Measurements from ENCODE around the gene LDLRAD4.
A peak's percentile ranks its signal among the peaks of the same experiment; 100 is the strongest.

Gene LDLRAD4

GRCh38 chr18:13284330-13285027 lies 65.9 kb downstream of the LDLRAD4 start:
- Mint-ChIP-seq H3K4me1 (ENCODE audit: low read depth) (peaks cover 72% of the 10 kb centered on the region), H3K27ac (no peak overlapping the region)

GRCh38 chr18:13285874-13286273 lies 67.3 kb downstream of the LDLRAD4 start:
- Mint-ChIP-seq H3K4me3 (no peak overlapping the region), H3K27ac (no peak overlapping the region), H3K9me3 (peaks cover 3% of the 10 kb centered on the region), H3K36me3 (ENCODE audit: low read depth) (no peaks in the 10 kb centered on the region), H3K27me3 (no peaks in the 10 kb centered on the region), H3K4me1 (ENCODE audit: low read depth) (peaks cover 72% of the 10 kb centered on the region)

More at GRCh38 chr18:13284330-13285027, 65.9 kb downstream of the LDLRAD4 start:
- Mint-ChIP-seq H3K36me3 (ENCODE audit: low read depth) (no peaks in the 10 kb centered on the region), H3K27me3 (no peaks in the 10 kb centered on the region), H3K9me3 (peaks cover 3% of the 10 kb centered on the region), H3K4me3 (peak overlapping the region; percentile 32)

- no peak overlapping the region for H3K4me3 Mint-ChIP-seq
- no peaks in the 10 kb centered on the region for H3K27me3 Mint-ChIP-seq
- no peak overlapping the region for H3K27ac Mint-ChIP-seq
- peaks cover 77% of the 10 kb centered on the region for H3K4me1 Mint-ChIP-seq (ENCODE audit: low read depth)
- H3K9me3 Mint-ChIP-seq: peaks cover 3% of the 10 kb centered on the region
- no peaks in the 10 kb centered on the region for H3K36me3 Mint-ChIP-seq (ENCODE audit: low read depth)
Observed at GRCh38 chr18:13286456-13287125, 68.0 kb downstream of the LDLRAD4 start.

- H3K36me3 Mint-ChIP-seq (ENCODE audit: low read depth): no peaks in the 10 kb centered on the region
- H3K27me3 Mint-ChIP-seq: no peaks in the 10 kb centered on the region
- H3K27ac Mint-ChIP-seq: no peak overlapping the region
- H3K4me1 Mint-ChIP-seq (ENCODE audit: low read depth): peaks cover 75% of the 10 kb centered on the region
- H3K4me3 Mint-ChIP-seq: no peak overlapping the region
- no peaks in the 10 kb centered on the region for H3K9me3 Mint-ChIP-seq
Observed at GRCh38 chr18:13287372-13287771, 68.8 kb downstream of the LDLRAD4 start.

- H3K27ac Mint-ChIP-seq: peak overlapping the region; percentile 34
- no peak overlapping the region for H3K4me3 Mint-ChIP-seq
- no peaks in the 10 kb centered on the region for H3K27me3 Mint-ChIP-seq
- no peaks in the 10 kb centered on the region for H3K9me3 Mint-ChIP-seq
- peaks cover 62% of the 10 kb centered on the region for H3K4me1 Mint-ChIP-seq (ENCODE audit: low read depth)
- H3K36me3 Mint-ChIP-seq (ENCODE audit: low read depth): no peaks in the 10 kb centered on the region
Observed at GRCh38 chr18:13288509-13289133, 70.1 kb downstream of the LDLRAD4 start.

- peaks cover 52% of the 10 kb centered on the region for H3K4me1 Mint-ChIP-seq (ENCODE audit: low read depth)
- H3K9me3 Mint-ChIP-seq: no peaks in the 10 kb centered on the region
- H3K27ac Mint-ChIP-seq: no peak overlapping the region
- no peak overlapping the region for H3K4me3 Mint-ChIP-seq
- no peaks in the 10 kb centered on the region for H3K36me3 Mint-ChIP-seq (ENCODE audit: low read depth)
- no peaks in the 10 kb centered on the region for H3K27me3 Mint-ChIP-seq
Observed at GRCh38 chr18:13289481-13290205, 71.1 kb downstream of the LDLRAD4 start.

- no peak overlapping the region for H3K4me3 Mint-ChIP-seq
Observed at GRCh38 chr18:13290856-13291271, 72.3 kb downstream of the LDLRAD4 start.

GRCh38 chr18:13291299-13291698 lies 72.7 kb downstream of the LDLRAD4 start:
- Mint-ChIP-seq H3K36me3 (ENCODE audit: low read depth) (no peaks in the 10 kb centered on the region), H3K27ac (no peak overlapping the region), H3K9me3 (no peaks in the 10 kb centered on the region), H3K4me3 (no peak overlapping the region), H3K4me1 (ENCODE audit: low read depth) (peaks cover 37% of the 10 kb centered on the region), H3K27me3 (no peaks in the 10 kb centered on the region)

More at GRCh38 chr18:13290856-13291271, 72.3 kb downstream of the LDLRAD4 start:
- H3K27me3 Mint-ChIP-seq: no peaks in the 10 kb centered on the region
- no peaks in the 10 kb centered on the region for H3K36me3 Mint-ChIP-seq (ENCODE audit: low read depth)
- no peaks in the 10 kb centered on the region for H3K9me3 Mint-ChIP-seq
- H3K27ac Mint-ChIP-seq: no peak overlapping the region
- H3K4me1 Mint-ChIP-seq (ENCODE audit: low read depth): peaks cover 40% of the 10 kb centered on the region

- peaks cover 40% of the 10 kb centered on the region for H3K4me1 Mint-ChIP-seq (ENCODE audit: low read depth)
- no peaks in the 10 kb centered on the region for H3K9me3 Mint-ChIP-seq
- no peaks in the 10 kb centered on the region for H3K36me3 Mint-ChIP-seq (ENCODE audit: low read depth)
- no peak overlapping the region for H3K27ac Mint-ChIP-seq
- H3K4me3 Mint-ChIP-seq: no peak overlapping the region
- no peaks in the 10 kb centered on the region for H3K27me3 Mint-ChIP-seq
Observed at GRCh38 chr18:13291745-13292447, 73.3 kb downstream of the LDLRAD4 start.

- Mint-ChIP-seq H3K4me1 (ENCODE audit: low read depth) (peaks cover 45% of the 10 kb centered on the region), H3K27ac (no peak overlapping the region), H3K9me3 (no peaks in the 10 kb centered on the region)
Observed at GRCh38 chr18:13292736-13293135, 74.2 kb downstream of the LDLRAD4 start.

GRCh38 chr18:13294309-13294708 lies 75.7 kb downstream of the LDLRAD4 start:
- H3K4me1 Mint-ChIP-seq (ENCODE audit: low read depth): peaks cover 34% of the 10 kb centered on the region
- H3K4me3 Mint-ChIP-seq: no peak overlapping the region
- no peaks in the 10 kb centered on the region for H3K27me3 Mint-ChIP-seq
- no peaks in the 10 kb centered on the region for H3K36me3 Mint-ChIP-seq (ENCODE audit: low read depth)
- H3K9me3 Mint-ChIP-seq: no peaks in the 10 kb centered on the region
- no peak overlapping the region for H3K27ac Mint-ChIP-seq

More at GRCh38 chr18:13292736-13293135, 74.2 kb downstream of the LDLRAD4 start:
- Mint-ChIP-seq H3K4me3 (no peak overlapping the region), H3K36me3 (ENCODE audit: low read depth) (no peaks in the 10 kb centered on the region), H3K27me3 (no peaks in the 10 kb centered on the region)

GRCh38 chr18:13295894-13296293 lies 77.3 kb downstream of the LDLRAD4 start:
- Mint-ChIP-seq H3K9me3 (no peaks in the 10 kb centered on the region), H3K4me1 (ENCODE audit: low read depth) (peaks cover 19% of the 10 kb centered on the region), H3K36me3 (ENCODE audit: low read depth) (no peaks in the 10 kb centered on the region), H3K4me3 (no peak overlapping the region), H3K27me3 (no peaks in the 10 kb centered on the region), H3K27ac (no peak overlapping the region)

GRCh38 chr18:13296867-13297574 lies 78.5 kb downstream of the LDLRAD4 start:
- Mint-ChIP-seq H3K27me3 (no peaks in the 10 kb centered on the region), H3K9me3 (no peaks in the 10 kb centered on the region), H3K36me3 (ENCODE audit: low read depth) (no peaks in the 10 kb centered on the region), H3K4me1 (ENCODE audit: low read depth) (peaks cover 10% of the 10 kb centered on the region), H3K4me3 (no peak overlapping the region), H3K27ac (no peak overlapping the region)

- H3K4me3 Mint-ChIP-seq: no peak overlapping the region
- H3K36me3 Mint-ChIP-seq (ENCODE audit: low read depth): no peaks in the 10 kb centered on the region
Observed at GRCh38 chr18:13298262-13298661, 79.7 kb downstream of the LDLRAD4 start.

More at GRCh38 chr18:13298262-13298661, 79.7 kb downstream of the LDLRAD4 start:
- Mint-ChIP-seq H3K27ac (no peak overlapping the region), H3K9me3 (no peaks in the 10 kb centered on the region), H3K4me1 (ENCODE audit: low read depth) (peaks cover 21% of the 10 kb centered on the region), H3K27me3 (no peaks in the 10 kb centered on the region)
